Activated CD4-positive, CD25-positive, alpha-beta regulatory T cell (primary cell): Measurements from ENCODE around the gene UNC5C.

ENCODE experiments used
- DNase-seq, 4 experiments: peaks; one replicate each; lab custom pipeline; 2025; lab: John Stamatoyannopoulos, UW

Gene UNC5C

GRCh38 chr4:95548738-95549245 is at the start of gene UNC5C:
Gene UNC5C (minus strand): TSS chr4:95548973.
- DNase-seq = no peak

GRCh38 chr4:95596676-95597075 is 47.9 kb upstream of the UNC5C start:
- no peak for DNase-seq

GRCh38 chr4:95594629-95595028 is 45.9 kb upstream of the UNC5C start:
- DNase-seq = no peak

GRCh38 chr4:95594013-95594412 is 45.2 kb upstream of the UNC5C start:
- no peak for DNase-seq

- DNase-seq = no peak
These were observed 42.5 kb upstream of the UNC5C start for GRCh38 chr4:95591278-95591677.

GRCh38 chr4:95590615-95591014 is 41.8 kb upstream of the UNC5C start:
- DNase-seq = no peak

GRCh38 chr4:95585016-95585695 is 36.4 kb upstream of the UNC5C start:
- no peak for DNase-seq

- DNase-seq = no peak
These were observed 31.5 kb upstream of the UNC5C start for GRCh38 chr4:95580226-95580625.

GRCh38 chr4:95572304-95572991 is 23.7 kb upstream of the UNC5C start:
- no peak for DNase-seq

- no peak for DNase-seq
These were observed 22.8 kb upstream of the UNC5C start for GRCh38 chr4:95571577-95571976.

GRCh38 chr4:95563638-95564337 is 15.0 kb upstream of the UNC5C start:
- no peak for DNase-seq

GRCh38 chr4:95560774-95561173 is 12.0 kb upstream of the UNC5C start:
- no peak for DNase-seq

- no peak for DNase-seq
These were observed 7.6 kb upstream of the UNC5C start for GRCh38 chr4:95556207-95556859.

GRCh38 chr4:95552942-95553550 is 4.3 kb upstream of the UNC5C start:
- no peak for DNase-seq

- no peak for DNase-seq
These were observed 2.9 kb upstream of the UNC5C start for GRCh38 chr4:95551653-95552052.

GRCh38 chr4:95550115-95550987 is 1.6 kb upstream of the UNC5C start:
- no peak for DNase-seq

- no peak for DNase-seq
These were observed 707 bp upstream of the UNC5C start for GRCh38 chr4:95549246-95550114.

GRCh38 chr4:95547715-95548471 is 880 bp downstream of the UNC5C start:
- no peak for DNase-seq
